ENCODE results near the gene NUCKS1.

- TF ChIP-seq CTCF (conservative IDR thresholded peaks at IDR 0.05; ENCODE audit: low read depth, low read length) (peak; percentile 99), EZH2 (IDR thresholded peaks at IDR 0.05; ENCODE audit: low read length, unreplicated experiment) (no peak)
Observed at GRCh38 chr1:205711105-205712048, 38.6 kb downstream of the NUCKS1 start.

Measured in PC-3 (cell line).